Globus pallidus (tissue), 1 donor: ENCODE measurements around the gene KIF3C.
"Not testable (repeated sequence)": the region's sequence is repeated elsewhere in the genome, so short reads cannot be mapped to it uniquely, and the experiment has no call there.

Source experiments
- DNase-seq: peaks from one replicate; pipeline ENCODE4 v3.0.0-alpha.2; 2015; ENCODE audit warnings: low spot score

Gene KIF3C

DNA sequence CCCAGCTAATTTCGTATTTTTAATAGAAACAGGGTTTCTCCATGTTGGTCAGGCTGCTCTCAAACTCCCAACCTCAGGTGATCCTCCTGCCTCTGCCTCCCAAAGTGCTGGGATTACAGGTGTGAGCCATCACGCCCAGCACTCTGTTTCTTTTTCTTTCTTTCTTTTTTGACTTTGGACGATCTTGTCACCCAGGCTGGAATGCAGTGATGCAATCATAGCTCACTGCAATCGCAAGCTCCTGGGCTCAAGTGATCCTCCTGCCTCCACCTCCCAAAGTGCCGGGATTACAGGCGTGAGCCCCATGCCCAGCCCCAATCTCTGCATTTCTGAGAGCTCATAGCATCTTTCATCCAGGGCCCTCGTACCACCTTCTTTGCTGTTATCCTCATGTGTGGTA lies 17.1 kb upstream of the KIF3C start:
- not testable (repeated sequence) for DNase-seq

DNA sequence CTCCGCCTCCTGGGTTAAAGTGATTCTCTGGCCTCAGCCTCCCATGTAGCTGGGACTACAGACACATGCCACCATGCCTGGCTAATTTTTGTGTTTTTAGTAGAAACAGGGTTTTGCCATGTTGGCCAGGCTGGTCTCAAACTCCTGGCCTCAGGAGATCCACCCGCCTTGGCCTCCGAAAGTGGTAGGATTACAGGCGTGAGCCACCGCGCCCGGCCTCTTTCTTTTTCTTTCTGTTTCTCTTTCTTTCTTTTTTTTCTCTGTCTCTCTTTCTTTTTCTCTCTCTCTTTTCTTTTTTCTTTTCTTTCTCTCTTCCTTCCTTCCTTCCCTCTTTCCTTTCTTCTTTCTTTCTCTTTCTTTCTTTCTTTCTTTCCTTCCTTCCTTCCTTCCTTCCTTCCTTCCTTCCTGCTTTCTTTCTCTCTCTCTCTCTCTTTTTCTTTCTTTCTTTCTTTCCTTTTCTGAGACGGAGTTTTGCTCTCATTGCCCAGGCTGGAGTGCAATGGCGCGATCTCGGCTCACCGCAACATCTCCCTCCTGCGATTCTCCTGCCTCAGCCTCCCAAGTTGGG lies 16.6 kb upstream of the KIF3C start:
- not testable (repeated sequence) for DNase-seq

DNA sequence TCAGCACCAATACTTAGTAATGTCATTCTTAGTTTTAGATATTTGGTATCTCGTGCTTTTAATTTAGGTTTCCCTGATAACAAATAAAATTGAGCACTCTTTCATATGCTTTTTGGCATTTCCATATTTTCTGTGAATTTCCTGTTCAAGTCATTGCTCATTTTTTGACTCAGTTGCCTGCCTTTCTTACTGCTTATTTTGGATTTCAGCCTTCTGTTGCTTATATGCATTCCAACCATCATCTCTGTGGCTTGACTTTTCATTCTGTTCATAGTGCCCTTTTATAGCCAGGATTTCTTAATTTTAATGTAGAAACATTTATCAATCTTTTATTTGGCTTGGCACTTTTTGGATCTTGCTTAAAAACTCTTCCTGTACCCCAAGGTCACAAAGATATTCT lies 14.5 kb upstream of the KIF3C start:
- DNase-seq = no peak

DNA sequence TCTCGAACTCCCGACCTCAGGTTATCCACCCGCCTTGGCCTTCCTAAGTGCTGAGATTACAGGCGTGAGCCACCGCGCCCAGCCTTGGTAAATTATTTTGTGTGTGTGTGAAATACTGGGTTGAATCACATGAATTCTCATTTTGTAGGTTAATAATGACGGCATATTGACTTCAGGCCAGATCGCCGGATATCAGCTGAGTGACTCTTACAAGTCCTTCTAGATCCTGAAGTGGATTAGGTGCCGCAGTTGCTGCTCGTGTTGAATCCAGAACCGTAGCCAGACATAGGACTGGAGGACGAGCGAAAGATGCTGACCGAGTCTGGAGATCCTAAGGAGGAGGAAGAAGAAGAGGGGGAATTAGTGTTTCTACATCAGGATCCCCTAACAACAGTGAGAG lies 12.2 kb upstream of the KIF3C start:
- no peak for DNase-seq

DNA sequence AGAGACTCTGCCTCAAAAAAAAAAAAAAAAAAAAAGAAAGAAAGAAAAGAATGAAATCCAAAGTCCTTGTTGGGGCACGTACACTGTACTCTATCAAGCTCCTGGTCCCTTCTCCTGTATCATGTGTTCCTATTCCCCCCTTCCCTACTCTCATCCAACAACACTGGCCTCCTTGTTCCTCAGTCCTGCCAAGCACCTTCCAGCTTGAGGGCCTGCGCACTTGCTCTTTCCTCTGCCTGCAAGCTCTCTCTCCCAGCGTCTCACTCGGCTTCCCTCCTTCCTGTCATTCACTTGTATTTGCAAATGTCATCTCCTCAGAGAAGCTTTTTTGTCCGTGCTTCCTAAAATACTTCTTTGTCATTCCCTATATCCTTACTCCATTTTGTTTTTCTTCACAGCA lies 10.8 kb upstream of the KIF3C start:
- DNase-seq = no peak

DNA sequence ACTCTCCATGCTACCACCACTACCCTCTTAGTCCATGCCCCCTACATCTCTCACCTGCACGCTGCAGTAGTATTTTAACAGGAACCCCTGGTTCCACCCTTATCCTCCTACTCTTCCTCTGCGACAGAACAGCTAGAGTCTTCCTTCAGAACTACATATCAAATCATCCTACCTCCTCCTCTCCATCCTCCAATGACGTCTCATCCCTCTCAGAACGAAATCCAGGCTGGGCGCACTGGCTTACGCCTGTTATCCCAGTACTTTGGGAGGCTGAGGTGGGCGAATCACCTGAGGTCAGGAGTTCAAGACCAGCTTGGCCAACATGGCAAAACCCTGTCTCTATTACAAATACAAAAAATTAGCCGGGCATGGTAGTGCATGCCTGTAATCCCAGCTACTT lies 10.3 kb upstream of the KIF3C start:
- no peak for DNase-seq

DNA sequence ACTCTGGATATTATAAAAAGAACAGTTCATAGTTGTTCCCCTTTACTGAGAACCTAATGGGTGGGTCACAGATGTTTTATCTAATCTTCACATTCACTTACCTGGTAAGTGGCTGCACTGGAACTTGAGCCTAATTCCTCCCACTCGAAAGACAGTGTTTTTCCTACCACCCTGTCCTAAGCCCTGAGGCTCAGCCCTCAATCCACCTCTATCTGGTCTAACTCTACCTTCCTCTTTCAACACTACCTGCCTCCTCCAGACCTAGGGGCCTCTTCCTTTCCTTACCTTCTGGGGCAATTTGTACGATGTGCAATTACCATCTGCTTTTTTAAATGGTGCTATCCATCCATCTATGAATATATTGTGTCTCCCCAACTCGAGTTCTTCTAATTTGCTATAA lies 9.7 kb upstream of the KIF3C start:
- DNase-seq = no peak

DNA sequence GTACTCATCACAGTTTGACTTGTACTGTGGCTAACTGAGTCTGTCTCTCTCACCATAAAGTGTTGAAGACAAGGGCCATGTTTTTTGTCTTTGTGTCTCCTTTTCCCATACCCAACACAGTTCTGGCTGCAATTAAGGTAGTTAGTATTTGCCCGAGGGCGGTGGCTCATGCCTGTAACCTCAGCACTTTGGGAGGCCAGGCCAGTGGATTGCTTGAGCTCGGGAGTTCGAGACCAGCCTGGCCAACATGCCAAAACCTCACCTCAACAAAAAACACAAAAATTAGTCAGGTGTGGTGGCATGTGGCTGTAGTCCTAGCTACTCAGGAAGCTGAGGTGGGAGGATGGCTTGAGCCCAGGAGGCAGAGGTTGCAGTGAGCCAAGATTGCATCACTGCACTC lies 6.9 kb upstream of the KIF3C start:
- DNase-seq = no peak

DNA sequence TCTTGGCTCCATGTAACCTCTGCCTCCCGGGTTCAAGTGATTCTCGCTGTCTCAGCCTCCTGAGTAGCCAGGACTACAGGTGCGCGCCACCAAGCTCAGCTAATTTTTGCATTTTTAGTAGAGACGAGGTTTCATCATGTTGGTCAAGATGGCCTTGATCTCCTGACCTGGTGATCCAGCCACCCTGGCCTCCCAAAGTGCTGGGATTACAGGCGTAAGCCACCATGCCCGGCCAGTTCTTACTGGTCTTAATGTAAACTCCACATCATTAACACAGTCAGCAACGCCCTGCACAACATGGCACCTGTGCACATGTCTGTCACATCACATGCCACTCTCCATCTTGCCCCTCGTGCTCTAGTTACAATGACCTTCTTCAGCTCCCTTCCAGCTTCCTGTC lies 5.8 kb upstream of the KIF3C start:
- DNase-seq = no peak

DNA sequence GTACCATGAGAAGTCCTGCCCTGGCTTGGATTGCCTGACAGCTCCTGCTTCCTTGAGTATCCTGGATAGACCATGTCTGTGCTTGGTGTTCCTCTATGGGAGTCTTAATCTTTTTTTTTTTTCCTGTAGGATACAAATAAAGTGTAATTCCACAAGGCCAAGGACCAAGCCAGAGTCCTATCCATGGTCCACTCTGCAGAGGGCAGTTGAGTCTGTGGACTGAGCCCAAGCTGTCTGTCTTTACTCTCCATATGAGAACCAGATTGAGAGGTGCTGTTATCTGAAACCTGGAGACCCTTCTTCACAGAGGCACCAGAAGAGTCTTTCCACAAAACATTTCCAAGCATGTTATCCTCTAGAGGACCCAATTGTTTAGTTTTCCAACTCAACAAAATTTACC lies 1.4 kb upstream of the KIF3C start:
- DNase-seq = no peak

DNA sequence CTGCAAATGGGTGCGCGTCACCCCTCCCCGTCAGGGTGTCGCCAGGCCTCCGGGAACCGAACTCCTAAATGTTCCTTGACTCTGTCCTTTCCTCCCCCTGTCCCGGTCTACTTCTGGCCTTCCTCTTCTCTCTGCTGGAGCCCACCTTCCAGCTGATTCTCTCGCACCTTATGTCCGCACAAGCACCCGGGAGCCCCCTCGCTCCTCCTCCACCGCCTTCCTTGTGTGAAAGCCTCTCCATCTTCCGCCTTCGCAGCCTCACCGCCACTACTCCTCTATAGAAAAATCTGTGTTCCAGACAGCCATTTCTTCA lies 627 bp upstream of the KIF3C start:
- DNase-seq = no peak

DNA sequence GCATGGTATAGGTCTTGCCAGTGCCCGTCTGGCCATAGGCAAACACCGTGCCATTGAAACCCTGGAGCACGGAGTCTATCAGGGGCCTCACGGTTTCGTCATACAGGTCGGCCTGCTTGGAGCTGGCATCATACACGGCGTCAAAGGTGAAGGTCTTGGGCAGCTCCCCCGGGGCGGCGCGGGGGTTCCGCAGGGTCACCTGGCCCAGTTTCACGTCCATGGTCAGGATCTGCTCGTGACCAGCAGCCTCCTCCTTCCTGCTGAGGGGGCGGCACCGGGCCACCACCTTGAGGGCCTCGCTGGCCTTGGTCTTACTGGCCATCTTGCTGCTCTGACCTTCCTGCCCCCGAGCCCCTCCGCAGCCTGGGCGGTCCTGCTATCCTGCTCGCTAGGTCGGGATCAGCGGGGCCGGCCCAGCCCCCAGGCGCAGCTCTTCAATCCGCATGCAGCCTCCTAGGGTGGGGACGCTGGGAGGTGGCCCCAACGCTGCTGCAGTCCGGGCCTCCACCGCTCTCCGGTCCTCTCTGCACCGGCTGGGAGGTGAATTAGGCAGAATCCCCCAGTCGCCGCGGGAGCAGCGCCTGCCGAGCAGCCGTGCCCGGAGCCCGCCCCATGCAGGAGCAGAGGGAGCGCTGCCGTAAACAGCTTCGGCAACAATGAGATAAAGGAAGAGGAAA lies 563 bp downstream of the KIF3C start:
- DNase-seq = no peak

DNA sequence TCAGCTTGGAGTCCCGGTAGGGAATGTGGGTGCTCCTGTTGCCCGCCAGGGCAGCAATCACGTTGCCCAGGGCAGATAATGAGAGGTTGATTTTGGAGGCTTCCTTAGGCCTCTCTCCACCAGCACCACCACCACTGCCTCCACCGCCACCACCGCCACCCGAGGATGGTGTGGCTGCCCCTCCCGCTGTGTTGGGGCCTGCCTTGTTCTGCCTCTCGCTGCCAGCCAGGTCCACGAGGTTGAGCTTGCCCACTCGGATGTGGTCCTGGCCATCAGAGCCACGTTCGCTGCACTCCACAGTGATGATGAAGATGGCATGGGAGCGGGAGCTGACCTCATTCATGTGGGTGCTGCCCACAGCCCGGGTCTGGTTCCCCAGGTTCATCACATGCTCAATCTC lies 1.3 kb downstream of the KIF3C start:
- DNase-seq = no peak

DNA sequence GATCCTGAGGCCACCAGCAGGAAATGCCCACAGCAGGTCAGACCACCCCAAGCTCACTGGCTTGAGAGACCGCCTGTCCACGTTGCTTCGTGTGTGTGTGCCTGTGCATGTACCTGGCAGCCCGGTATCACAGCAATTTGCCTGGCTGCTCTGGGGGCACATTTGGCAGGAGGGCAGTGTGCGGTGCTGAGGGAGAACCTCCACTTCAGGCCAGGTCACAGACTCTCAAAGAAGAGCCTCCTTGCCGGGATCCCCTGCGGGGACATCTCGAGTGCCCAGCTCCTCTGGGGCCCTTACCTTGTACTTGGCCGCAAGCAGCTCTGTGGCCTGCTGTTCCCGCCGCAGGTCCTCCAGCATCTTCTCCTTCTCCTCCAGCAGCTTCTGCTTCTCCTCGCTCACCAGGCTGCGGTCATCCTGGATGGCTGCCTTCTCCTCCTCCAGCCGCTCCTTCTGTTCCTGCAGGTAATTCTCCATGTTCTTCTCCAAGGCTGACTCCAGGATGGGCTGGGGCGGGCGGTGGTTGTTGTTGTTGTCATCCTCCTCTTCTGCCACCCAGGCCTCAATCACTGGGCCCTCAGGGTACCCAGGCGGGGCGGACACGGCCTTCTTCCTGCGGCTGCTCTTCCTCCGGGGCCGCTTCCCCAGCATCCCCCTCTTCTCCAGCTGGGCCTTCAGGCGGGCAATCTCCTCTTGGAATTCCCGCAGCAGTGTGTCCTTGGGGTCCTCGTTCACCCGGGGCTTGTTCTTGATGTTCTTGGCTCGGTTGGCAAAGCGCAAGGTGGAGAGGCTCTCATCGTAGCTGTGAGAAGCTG lies 2.0 kb downstream of the KIF3C start:
- no peak for DNase-seq

DNA sequence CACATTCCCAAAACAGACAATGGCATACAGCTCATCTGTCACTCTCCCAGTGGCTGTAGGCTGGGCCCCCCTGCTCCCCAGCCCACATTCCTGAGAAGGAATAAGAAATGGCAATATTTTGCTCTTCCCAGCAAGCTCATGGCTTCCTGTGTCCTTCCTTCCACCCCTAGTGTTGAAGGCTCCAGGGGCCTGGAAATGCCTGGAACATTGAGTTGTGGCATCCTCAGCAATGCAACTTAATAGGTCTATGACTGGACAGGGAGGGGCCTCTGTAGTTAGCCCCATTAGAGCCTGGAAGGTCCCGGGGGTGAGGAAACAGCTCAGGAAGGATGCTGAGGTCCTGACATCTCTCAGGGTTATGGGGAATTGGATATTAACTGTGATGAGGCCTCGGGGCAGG lies 3.3 kb downstream of the KIF3C start:
- DNase-seq = no peak

DNA sequence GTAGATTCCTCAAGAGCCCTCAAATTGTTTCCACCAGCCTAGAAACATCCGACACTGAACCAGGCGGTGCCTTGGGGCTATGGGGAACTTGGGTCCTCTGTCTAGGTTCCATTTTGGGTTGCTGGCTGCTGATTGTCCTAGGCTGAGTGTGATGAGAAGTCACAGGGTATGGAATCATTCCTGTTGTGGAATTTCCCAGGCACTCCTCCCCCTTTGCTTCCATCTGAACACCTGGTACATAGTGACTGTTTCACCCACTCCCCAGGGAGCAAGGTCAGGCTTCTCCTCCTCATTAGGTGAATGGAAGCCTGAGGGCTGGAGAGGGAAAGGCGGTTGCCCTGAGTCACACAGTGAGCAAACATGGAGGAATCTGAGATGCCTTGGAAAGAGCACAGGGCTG lies 4.5 kb downstream of the KIF3C start:
- DNase-seq = no peak

DNA sequence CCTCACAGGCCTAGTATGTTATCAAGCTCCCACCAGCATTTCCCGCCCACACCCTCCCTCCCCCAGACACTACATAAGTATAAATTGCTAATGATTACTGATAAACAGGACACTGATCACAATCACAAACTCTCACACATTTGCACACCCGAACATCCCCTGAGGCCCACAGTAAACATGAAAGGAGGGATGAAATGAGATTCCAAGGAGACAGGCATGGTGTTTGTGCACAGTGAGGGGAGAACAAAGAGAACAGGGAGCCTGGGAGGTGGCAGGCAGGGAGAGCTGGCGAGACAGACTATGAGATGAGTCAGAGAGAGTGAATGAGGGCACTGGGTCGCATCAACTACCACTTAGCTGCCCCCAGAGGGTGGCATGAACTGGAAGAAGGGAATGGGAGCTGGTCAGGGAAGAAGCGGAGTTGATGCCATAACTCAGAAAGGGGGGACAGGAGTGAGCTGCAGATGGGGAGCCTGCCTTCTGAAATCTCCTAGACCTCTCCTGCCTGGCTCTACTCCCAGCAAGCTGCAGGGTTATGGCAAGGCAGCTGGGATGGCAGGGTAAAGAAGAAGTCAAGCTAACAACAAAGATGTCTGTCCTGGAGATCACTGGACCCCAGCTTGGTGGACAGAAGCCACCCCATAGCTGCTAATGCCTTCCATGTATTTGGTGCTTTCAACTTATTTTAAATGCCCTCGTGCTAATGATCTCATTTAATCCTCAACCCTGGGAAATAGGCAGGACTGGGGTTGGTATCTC lies 5.1 kb downstream of the KIF3C start:
- no peak for DNase-seq

DNA sequence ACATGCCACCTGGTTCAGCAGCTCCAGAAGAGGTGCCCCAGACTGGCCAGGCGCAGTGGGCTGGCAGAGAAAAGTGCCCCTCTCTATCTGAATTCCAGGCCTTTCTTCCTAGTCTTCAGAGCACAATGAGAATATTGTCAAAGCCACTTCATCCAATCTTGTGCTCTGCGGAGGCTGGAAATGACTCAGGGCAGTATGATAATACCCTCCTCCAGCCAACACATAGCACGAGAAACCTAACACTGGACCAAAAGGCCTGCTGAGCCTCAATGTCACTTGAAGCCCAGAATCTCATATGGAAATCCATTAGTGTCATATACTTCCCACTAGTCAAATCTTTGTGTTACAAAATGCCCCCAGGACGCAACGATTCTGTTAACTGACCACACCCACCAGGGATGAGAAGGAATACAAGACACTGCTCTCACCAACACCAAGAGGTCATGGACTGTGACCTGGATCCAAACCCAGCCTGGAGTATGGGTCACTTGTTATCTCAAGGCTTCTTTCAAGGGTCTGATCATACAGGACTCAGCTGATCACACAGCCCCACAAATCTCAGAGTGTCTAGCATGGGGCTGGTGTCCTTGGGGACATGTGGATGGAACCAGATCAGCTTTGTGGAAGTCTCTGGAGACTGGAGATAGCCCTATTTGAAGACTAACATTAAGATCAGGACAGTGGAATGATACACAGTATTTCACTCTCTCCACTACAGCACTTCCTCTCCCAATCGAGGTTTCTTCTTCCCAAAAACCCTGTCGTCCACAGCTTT lies 10.1 kb downstream of the KIF3C start:
- no peak for DNase-seq

DNA sequence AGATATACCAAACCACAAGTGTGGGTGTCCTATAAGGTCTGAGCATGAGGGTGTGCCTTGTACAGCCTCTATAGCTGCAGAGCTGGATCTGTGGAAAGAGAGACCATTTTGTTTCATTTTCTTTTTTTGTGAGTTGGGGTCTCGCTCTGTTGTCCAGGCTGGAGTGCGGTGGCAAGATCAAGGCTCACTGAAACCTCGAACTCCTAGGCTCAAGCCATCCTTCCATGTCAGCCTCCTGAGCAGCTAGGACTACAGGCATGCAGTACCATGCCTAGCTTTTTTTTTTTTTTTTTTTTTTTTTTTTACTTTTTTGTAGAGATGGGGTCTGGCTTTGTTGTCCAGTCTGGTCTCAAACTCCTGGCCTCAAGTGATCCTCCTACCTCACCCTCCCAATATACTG lies 10.7 kb downstream of the KIF3C start:
- no peak for DNase-seq

DNA sequence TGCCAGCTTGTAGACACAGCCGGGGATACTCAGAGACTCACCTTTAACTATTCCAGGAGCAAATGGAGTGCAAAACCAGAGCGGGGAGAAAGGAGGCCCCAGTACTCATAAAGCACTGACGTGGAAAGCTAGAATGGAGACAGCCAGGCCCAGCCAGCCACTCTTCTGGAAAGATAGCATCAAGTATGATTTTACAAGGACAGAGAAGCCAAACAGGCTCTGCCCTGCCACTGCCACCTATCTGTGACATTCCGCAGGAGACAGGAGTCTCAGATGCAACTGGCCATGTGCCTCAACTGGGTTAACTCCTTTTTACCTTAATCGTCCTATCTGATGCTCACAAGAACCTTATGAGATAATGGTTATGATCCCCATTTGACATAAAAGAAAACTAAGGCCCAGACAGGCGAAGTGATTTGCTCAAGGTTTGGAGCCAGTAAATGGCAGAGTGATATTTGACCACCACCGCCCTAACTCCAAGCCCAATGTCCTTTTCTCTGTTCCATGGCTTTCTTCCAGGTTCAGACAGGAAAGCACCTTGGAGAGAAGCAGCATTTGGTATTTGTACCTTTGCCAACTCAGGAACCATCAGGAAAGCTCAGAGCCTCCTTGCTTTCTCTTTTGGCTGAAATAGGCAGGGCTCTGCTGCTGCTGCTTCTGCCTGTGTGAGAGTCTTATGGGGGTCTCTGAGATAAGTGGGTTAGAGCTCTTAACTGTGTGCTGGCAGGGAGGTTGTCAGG lies 15.6 kb downstream of the KIF3C start:
- DNase-seq = no peak

DNA sequence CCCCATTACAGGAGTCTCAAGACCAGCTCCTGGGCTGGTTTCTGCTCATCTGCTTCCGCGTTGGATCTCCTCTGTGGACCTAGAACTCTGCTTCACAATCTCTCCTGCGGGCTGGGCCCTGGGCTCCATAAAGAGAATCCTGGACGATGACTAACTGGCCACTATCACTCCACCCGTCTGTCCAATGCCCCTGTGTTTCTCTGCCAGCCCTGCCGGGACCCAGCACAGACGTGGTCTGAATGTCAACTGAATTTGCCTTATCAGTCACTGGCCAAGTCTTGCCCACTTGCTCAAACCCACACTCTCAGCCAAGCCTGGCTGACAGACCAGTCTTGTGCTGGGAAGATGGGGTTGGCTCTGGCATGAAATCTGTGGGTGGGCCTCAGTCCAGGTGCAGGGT lies 17.4 kb downstream of the KIF3C start:
- peak; percentile 72 for DNase-seq
